CD4-positive, CD25-positive, alpha-beta regulatory T cell (primary cell): ENCODE data around the gene TKTL1. TPM values are rescaled to one million over a fixed set of nuclear protein-coding genes. Genes with fewer than 3 reads are reported as not detected.
"Not testable (repeated sequence)": the region's sequence is repeated elsewhere in the genome, so short reads cannot be mapped to it uniquely, and the experiment has no call there.

Source experiments
- ATAC-seq, 2 donors: fragments of 150-1000 bp; cut with Tn5 transposase; one replicate each; pipeline ENCODE4 v1.10.0; 2021; ENCODE audit warnings: low read depth in 2 of 2, moderate number of reproducible peaks in 2 of 2, moderate library complexity in 1 of 2
- DNase-seq, 3 donors: peaks; one replicate each; pipeline versions ENCODE4 v3.0.0 to v3.0.0-alpha.2; 2012 to 2022; ENCODE audit warnings: mixed read lengths in 1 of 3
- H3K27ac ChIP-seq: one replicate; pipeline ENCODE4 v1.7.0; 2013; ENCODE audit warnings: mild to moderate bottlenecking, low read length; ENCODE audit not compliant: insufficient read depth, poor library complexity, severe bottlenecking
- H3K27me3 ChIP-seq: one replicate; pipeline ENCODE4 v1.7.0; 2013; ENCODE audit warnings: low read length; ENCODE audit not compliant: control insufficient read depth, insufficient read depth
- H3K36me3 ChIP-seq: one replicate; pipeline ENCODE4 v1.7.0; 2013; ENCODE audit warnings: mild to moderate bottlenecking, low read length, moderate library complexity; ENCODE audit not compliant: control insufficient read depth, insufficient read depth
- H3K4me1 ChIP-seq: 2 replicates; pipeline ENCODE4 v1.7.0; 2013; ENCODE audit warnings: mild to moderate bottlenecking, low read length; ENCODE audit not compliant: insufficient read depth, control insufficient read depth, poor library complexity, severe bottlenecking
- H3K4me3 ChIP-seq: one replicate; pipeline ENCODE4 v1.7.0; 2013; ENCODE audit warnings: low read depth, mild to moderate bottlenecking, low read length, moderate library complexity
- H3K9me3 ChIP-seq, 2 experiments: 1 replicate in 1 of 2; 2 replicates in 1 of 2; pipeline ENCODE4 v1.7.0; 2013; ENCODE audit warnings: low read length in 2 of 2, mild to moderate bottlenecking in 1 of 2, moderate library complexity in 1 of 2; ENCODE audit not compliant: control insufficient read depth in 2 of 2
- H3K27ac Mint-ChIP-seq, 3 donors: one replicate each; pipeline ENCODE4 v1.8.0; 2020 to 2022; ENCODE audit warnings: mild to moderate bottlenecking in 3 of 3, mixed read lengths in 3 of 3, moderate library complexity in 2 of 3
- H3K27me3 Mint-ChIP-seq: one replicate; pipeline ENCODE4 v1.8.0; 2022; ENCODE audit warnings: mild to moderate bottlenecking, mixed read lengths
- H3K36me3 Mint-ChIP-seq: one replicate; pipeline ENCODE4 v1.8.0; 2020; ENCODE audit warnings: mixed read lengths
- H3K4me1 Mint-ChIP-seq, 4 donors: one replicate each; pipeline ENCODE4 v1.8.0; 2020 to 2022; ENCODE audit warnings: mixed read lengths in 4 of 4, mild to moderate bottlenecking in 1 of 4
- H3K4me3 Mint-ChIP-seq, 4 donors: one replicate each; pipeline ENCODE4 v1.8.0; 2020 to 2022; ENCODE audit warnings: mild to moderate bottlenecking in 4 of 4, mixed read lengths in 4 of 4, moderate library complexity in 3 of 4
- H3K9me3 Mint-ChIP-seq, 7 donors: one replicate each; pipeline ENCODE4 v1.8.0; 2020 to 2022; ENCODE audit warnings: mixed read lengths in 7 of 7, mild to moderate bottlenecking in 3 of 7, moderate library complexity in 2 of 7
- polyA plus RNA-seq, 4 donors: library from polyadenylated mRNA; unstranded; fragments of 300-500 nt; fragmentation: Illumina TruSeq; gene quantifications; one replicate each; pipeline ENCODE4 v1.2.3, GENCODE V29; 2021
- total RNA-seq: library from RNA; stranded (reverse); gene quantifications from one replicate; pipeline ENCODE4 v1.2.3, GENCODE V29; 2022

Gene TKTL1
- total and polyA plus RNA-seq, 5 donors from 2014 or later = 8.1 to 34.3 (median 21.4) TPM

- H3K9me3 Mint-ChIP-seq, H3K36me3 Mint-ChIP-seq, H3K27me3 ChIP-seq, H3K4me1 ChIP-seq, H3K27ac Mint-ChIP-seq, H3K9me3 ChIP-seq, H3K27ac ChIP-seq, H3K4me3 Mint-ChIP-seq, H3K4me3 ChIP-seq, H3K4me1 Mint-ChIP-seq, H3K36me3 ChIP-seq, H3K27me3 Mint-ChIP-seq, DNase-seq: not testable (repeated sequence)
- peak; percentile 99 for ATAC-seq
These were observed 10.9 kb upstream of the TKTL1 start for GRCh38 chrX:154284489-154285338.

- H3K4me1 Mint-ChIP-seq, H3K27ac Mint-ChIP-seq, H3K36me3 ChIP-seq, H3K27me3 Mint-ChIP-seq, H3K27ac ChIP-seq, ATAC-seq, DNase-seq, H3K9me3 Mint-ChIP-seq, H3K9me3 ChIP-seq, H3K4me3 ChIP-seq, H3K4me3 Mint-ChIP-seq, H3K4me1 ChIP-seq, H3K36me3 Mint-ChIP-seq, H3K27me3 ChIP-seq: not testable (repeated sequence)
These were observed 9.2 kb upstream of the TKTL1 start for GRCh38 chrX:154286406-154286805.

- peak within 1 kb of the TSS in 1 of 3 donors; percentile 46 for H3K27ac Mint-ChIP-seq
- H3K4me3 ChIP-seq = no peak within 1 kb of the TSS
- H3K4me1 ChIP-seq = no peaks in the 10 kb centered on the region
- peaks cover 0 to 15% (median 4%) of the 10 kb centered on the region in 4 donors for H3K4me1 Mint-ChIP-seq
- ATAC-seq (no peak), DNase-seq (no peak)
- no peaks in the 10 kb centered on the region for H3K36me3 Mint-ChIP-seq
- H3K9me3 ChIP-seq = no peaks in the 10 kb centered on the region
- no peaks in the 10 kb centered on the region for H3K27me3 ChIP-seq
- H3K9me3 Mint-ChIP-seq = no peaks in the 10 kb centered on the region
- no peak within 1 kb of the TSS for H3K27ac ChIP-seq
- H3K36me3 ChIP-seq = no peaks in the 10 kb centered on the region
- H3K27me3 Mint-ChIP-seq = no peaks in the 10 kb centered on the region
- no peak within 1 kb of the TSS for H3K4me3 Mint-ChIP-seq
These were observed 612 bp upstream of the TKTL1 start, which contains the start of gene TEX28 for GRCh38 chrX:154294791-154295574. Gene TEX28, minus strand, starts transcription at chrX:154295124. Its CDS starts 3,007 bp downstream, at chrX:154292117.

DNA sequence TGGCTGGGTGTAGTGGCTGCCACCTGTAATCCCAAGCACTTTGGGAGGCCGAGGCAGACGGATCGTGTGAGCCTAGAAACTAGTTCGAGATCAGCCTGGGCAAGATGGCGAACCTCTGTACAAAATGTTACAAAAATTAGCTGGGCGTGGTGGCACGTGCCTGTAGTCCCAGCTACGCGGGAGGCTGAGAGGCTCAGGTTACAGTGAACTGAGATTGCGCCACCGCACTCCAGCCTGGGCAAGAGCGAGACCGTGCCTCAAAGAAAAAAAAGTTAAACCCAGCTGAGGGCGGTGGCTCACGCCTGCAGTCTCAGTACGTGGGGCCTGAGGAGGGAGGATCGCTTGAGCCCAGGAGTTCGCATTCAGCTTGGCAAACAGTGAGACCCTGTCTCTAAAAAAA, 1.1 kb downstream of the TKTL1 start:
- Histone ChIP-seq H3K4me3 (no peak overlapping the region), H3K9me3 (no peaks in the 10 kb centered on the region), H3K4me1 (no peaks in the 10 kb centered on the region), H3K27ac (no peak overlapping the region), H3K27me3 (no peaks in the 10 kb centered on the region), H3K36me3 (no peaks in the 10 kb centered on the region)
- peaks cover 0 to 15% (median 5%) of the 10 kb centered on the region in 4 donors for H3K4me1 Mint-ChIP-seq
- H3K36me3 Mint-ChIP-seq = no peaks in the 10 kb centered on the region
- H3K4me3 Mint-ChIP-seq = no peak overlapping the region
- no peaks in the 10 kb centered on the region for H3K9me3 Mint-ChIP-seq
- DNase-seq (no peak), ATAC-seq (no peak)
- H3K27ac Mint-ChIP-seq = peak overlapping the region in 1 of 3 donors; percentile 69
- no peaks in the 10 kb centered on the region for H3K27me3 Mint-ChIP-seq

GRCh38 chrX:154298312-154298711, 2.7 kb downstream of the TKTL1 start:
- Mint-ChIP-seq H3K4me1 (peaks cover 0 to 15% (median 5%) of the 10 kb centered on the region in 4 donors), H3K36me3 (no peaks in the 10 kb centered on the region), H3K27me3 (no peaks in the 10 kb centered on the region), H3K4me3 (no peak overlapping the region), H3K27ac (peak overlapping the region in 2 of 3 donors; percentile 4 to 68), H3K9me3 (no peaks in the 10 kb centered on the region)
- Histone ChIP-seq H3K27me3 (no peaks in the 10 kb centered on the region), H3K36me3 (no peaks in the 10 kb centered on the region), H3K4me1 (no peaks in the 10 kb centered on the region), H3K4me3 (no peak overlapping the region), H3K9me3 (no peaks in the 10 kb centered on the region), H3K27ac (no peak overlapping the region)
- no peak for DNase-seq
- peak in 1 of 2 donors; percentile 34 for ATAC-seq

GRCh38 chrX:154300816-154301215, 5.2 kb downstream of the TKTL1 start:
- H3K4me1 Mint-ChIP-seq = peaks cover 0 to 17% (median 7%) of the 10 kb centered on the region in 4 donors
- no peaks in the 10 kb centered on the region for H3K27me3 Mint-ChIP-seq
- no peaks in the 10 kb centered on the region for H3K9me3 ChIP-seq
- no peaks in the 10 kb centered on the region for H3K9me3 Mint-ChIP-seq
- no peak overlapping the region for H3K27ac ChIP-seq
- H3K4me3 Mint-ChIP-seq = no peak overlapping the region
- H3K4me3 ChIP-seq = no peak overlapping the region
- no peak for DNase-seq
- no peaks in the 10 kb centered on the region for H3K27me3 ChIP-seq
- H3K36me3 ChIP-seq = no peaks in the 10 kb centered on the region
- H3K36me3 Mint-ChIP-seq = no peaks in the 10 kb centered on the region
- no peaks in the 10 kb centered on the region for H3K4me1 ChIP-seq
- ATAC-seq = no peak
- H3K27ac Mint-ChIP-seq = no peak overlapping the region

DNA sequence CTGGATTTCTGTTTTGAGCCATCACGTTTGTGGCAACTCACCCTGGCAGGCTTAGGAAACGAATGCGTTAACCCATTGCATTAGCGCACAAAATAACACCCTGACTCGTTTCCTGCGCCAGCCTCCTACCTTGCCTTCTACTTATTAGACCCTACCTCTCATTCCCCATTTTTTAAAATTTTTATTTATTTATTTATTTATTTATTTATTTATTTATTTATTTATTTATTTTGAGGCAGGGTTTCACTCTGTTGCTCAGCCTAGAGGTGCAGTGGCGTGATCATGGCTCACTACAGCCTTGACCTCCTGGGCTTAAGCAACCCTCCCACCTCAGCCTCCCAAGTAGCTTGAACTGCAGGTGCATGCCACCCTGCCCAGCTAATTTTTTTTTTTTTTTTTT, 7.4 kb downstream of the TKTL1 start:
- H3K4me1 Mint-ChIP-seq = peaks cover 0 to 20% (median 13%) of the 10 kb centered on the region in 4 donors
- ATAC-seq, H3K4me3 Mint-ChIP-seq, H3K27me3 Mint-ChIP-seq, H3K36me3 Mint-ChIP-seq, H3K27ac ChIP-seq, H3K36me3 ChIP-seq, H3K4me1 ChIP-seq, H3K27me3 ChIP-seq, DNase-seq, H3K9me3 Mint-ChIP-seq, H3K9me3 ChIP-seq, H3K4me3 ChIP-seq, H3K27ac Mint-ChIP-seq: not testable (repeated sequence)
